Gastrocnemius medialis (tissue), 4 donors: ENCODE measurements around the gene CPLX1. TPM values are rescaled to one million over a fixed set of nuclear protein-coding genes. Genes with fewer than 3 reads are reported as not detected.

Experiments used
- ATAC-seq, 2 donors: fragments of 150-250 bp; one replicate each; pipeline ENCODE4 v1.9.1; 2016
- DNase-seq, 2 donors: peaks; one replicate each; pipeline ENCODE4 v3.0.0-alpha.2; 2019
- H3K27ac ChIP-seq, 4 donors: fragments of 200-600 bp; sonication (generic); 1 replicate in 1 of 4; 2 replicates in 3 of 4; pipeline ENCODE4 v1.5.1; 2016 to 2018; ENCODE audit warnings: mild to moderate bottlenecking in 2 of 4, moderate library complexity in 1 of 4
- H3K27me3 ChIP-seq, 3 donors: fragments of 200-600 bp; sonication (generic) in 2 of 3; 1 replicate in 1 of 3; 2 replicates in 2 of 3; pipeline versions ENCODE4 v1.5.1 to v1.6.0; 2016 to 2019; ENCODE audit warnings: mild to moderate bottlenecking in 1 of 3, moderate library complexity in 1 of 3
- H3K36me3 ChIP-seq, 2 donors: fragments of 200-600 bp; sonication (generic) in 1 of 2; one replicate each; pipeline ENCODE4 v1.5.1; 2017 to 2018
- H3K4me1 ChIP-seq, 2 donors: fragments of 200-600 bp; sonication (generic) in 1 of 2; one replicate each; pipeline ENCODE4 v1.5.1; 2016 to 2017; ENCODE audit warnings: mild to moderate bottlenecking in 2 of 2
- H3K4me3 ChIP-seq, 4 donors: fragments of 200-600 bp; sonication (generic) in 3 of 4; 1 replicate in 1 of 4; 2 replicates in 3 of 4; pipeline ENCODE4 v1.5.1; 2016 to 2019; ENCODE audit warnings: mild to moderate bottlenecking in 2 of 4
- H3K9me3 ChIP-seq, 3 donors: fragments of 200-600 bp; sonication (generic) in 2 of 3; 1 replicate in 1 of 3; 2 replicates in 2 of 3; pipeline ENCODE4 v1.5.1; 2016 to 2019
- POLR2A ChIP-seq, 2 donors: fragments of 450-650 bp; IDR thresholded peaks; one replicate each; pipeline ENCODE4 v1.6.1; 2017; ENCODE audit warnings: antibody characterized with exemption in 2 of 2, mild to moderate bottlenecking in 2 of 2, moderate library complexity in 2 of 2
- in situ Hi-C, 4 donors: fragments of 200-750 bp; cut with MboI; loops; one replicate each; pipeline versions ENCODE4 v1.15.0 to v1.8.0; 2017; ENCODE audit warnings: low sequenced_read_pairs in 4 of 4
- intact Hi-C: fragments of 100-400 bp; cut with DNase I; formaldehyde crosslinking; loops from one replicate; pipeline ENCODE4 v1.15.1; 2023; ENCODE audit warnings: low total_unique reads
- total RNA-seq, 4 donors: library from RNA; depleted of rRNA; stranded (reverse); fragments of >200 nt; gene quantifications; one replicate each; pipeline versions ENCODE4 v1.1.0 to v1.2.3, GENCODE V29; 2016
- TF ChIP-seq, protein P1 (sequence below), 5 experiments: fragments of 450-650 bp in 3 of 5; fragments of 200-600 bp in 2 of 5; sonication (generic) in 2 of 5; IDR thresholded peaks in 4 of 5; conservative IDR thresholded peaks in 1 of 5; 1 replicate in 4 of 5; 2 replicates in 1 of 5; pipeline ENCODE4 v1.5.1; 2016 to 2019; ENCODE audit warnings: antibody characterized with exemption in 5 of 5, mild to moderate bottlenecking in 3 of 5, moderate library complexity in 3 of 5

Gene CPLX1
- total RNA-seq, 4 donors from 2014 or later, result 0.91 to 1.0 TPM; not detected in 2

DNA sequence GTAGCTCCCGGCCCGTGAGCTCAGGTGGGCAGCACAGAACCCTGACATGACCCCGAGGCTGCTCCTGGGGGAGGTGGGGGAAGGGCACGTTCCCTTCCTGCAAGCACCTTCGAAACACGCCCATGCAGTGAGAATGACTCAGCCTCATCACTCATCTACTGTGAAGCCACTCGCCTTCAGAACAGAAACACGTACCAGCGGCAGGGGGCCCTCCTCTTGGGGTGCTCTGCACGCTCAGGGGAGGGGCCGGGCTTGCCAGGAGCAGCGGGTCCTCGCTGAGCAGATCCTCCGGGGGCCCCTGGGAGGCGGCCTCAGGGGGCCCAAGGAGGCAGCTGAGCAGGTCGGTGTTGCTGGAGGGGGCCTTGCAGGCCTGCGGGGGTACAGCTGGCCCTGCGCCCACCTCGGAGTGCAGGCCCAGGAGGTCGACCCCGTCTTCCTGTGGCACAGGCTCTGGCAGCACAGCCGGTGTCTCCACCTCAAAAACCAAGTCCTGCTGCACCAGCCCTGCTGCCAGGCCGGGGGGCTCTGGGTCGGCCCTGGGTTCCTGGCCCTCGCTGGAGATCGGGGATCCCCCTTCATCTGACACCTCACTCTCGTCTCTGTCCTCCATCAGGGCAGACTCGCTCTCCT lies 40.9 kb upstream of the CPLX1 start:
- no peak overlapping the region for H3K27ac ChIP-seq

DNA sequence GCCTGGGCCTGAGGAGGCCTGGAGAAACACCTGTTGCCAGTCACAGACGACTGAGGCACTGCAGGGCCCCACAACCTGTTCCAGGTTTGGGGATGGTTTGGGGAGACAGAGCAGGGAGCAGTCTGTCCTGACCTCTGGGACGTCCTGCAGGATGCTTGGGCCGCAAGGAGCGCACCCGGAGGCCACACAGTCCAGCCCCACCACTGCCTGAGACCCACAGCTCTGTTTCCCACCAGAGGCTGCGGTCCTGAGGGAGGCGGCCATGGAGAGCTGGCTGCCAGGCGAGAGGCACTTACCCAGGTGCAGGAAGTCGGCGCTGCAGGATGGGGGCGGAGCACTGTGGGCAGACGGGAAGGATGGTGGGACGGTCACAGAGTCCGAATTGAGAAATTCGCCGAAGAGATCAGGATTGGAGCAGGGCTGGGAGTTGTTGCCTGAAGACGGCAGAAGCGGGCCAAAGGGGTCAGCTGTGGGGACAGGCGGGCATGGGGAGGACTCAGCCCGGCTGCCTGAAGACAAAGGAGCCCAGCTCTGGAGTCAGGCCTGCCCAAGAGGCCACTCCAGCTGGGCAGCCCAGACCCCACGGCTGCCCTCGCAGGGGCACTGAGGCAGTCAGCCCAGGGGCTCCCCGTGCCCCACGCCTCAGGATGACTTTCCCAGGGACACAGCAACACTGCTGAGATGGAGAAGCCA lies 40.3 kb upstream of the CPLX1 start:
- no peak for DNase-seq
- Histone ChIP-seq H3K27ac (no peak overlapping the region), H3K27me3 (no peaks in the 10 kb centered on the region), H3K9me3 (no peaks in the 10 kb centered on the region), H3K36me3 (peaks cover 0 to 94% of the 10 kb centered on the region in 2 donors), H3K4me1 (no peaks in the 10 kb centered on the region), H3K4me3 (no peak overlapping the region)
- in situ Hi-C loops (no loop called here), intact Hi-C loops (no loop called here)
- TF ChIP-seq POLR2A (IDR thresholded peaks at IDR 0.05), result no peak
- TF ChIP-seq, protein P1, sequence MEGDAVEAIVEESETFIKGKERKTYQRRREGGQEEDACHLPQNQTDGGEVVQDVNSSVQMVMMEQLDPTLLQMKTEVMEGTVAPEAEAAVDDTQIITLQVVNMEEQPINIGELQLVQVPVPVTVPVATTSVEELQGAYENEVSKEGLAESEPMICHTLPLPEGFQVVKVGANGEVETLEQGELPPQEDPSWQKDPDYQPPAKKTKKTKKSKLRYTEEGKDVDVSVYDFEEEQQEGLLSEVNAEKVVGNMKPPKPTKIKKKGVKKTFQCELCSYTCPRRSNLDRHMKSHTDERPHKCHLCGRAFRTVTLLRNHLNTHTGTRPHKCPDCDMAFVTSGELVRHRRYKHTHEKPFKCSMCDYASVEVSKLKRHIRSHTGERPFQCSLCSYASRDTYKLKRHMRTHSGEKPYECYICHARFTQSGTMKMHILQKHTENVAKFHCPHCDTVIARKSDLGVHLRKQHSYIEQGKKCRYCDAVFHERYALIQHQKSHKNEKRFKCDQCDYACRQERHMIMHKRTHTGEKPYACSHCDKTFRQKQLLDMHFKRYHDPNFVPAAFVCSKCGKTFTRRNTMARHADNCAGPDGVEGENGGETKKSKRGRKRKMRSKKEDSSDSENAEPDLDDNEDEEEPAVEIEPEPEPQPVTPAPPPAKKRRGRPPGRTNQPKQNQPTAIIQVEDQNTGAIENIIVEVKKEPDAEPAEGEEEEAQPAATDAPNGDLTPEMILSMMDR (IDR thresholded peaks at IDR 0.05 in 4 of 5, conservative IDR thresholded peaks at IDR 0.05 in 1 of 5), result no peak
- ATAC-seq, result no peak

More for the DNA sequence above, 40.9 kb upstream of the CPLX1 start:
- in situ Hi-C loops (no loop called here), intact Hi-C loops (no loop called here)
- H3K4me3 ChIP-seq, result no peak overlapping the region
- H3K36me3 ChIP-seq, result peaks cover 0 to 87% of the 10 kb centered on the region in 2 donors
- H3K9me3 ChIP-seq, result no peaks in the 10 kb centered on the region
- H3K4me1 ChIP-seq, result no peaks in the 10 kb centered on the region
- ATAC-seq (no peak), DNase-seq (no peak)
- TF ChIP-seq, protein P1 (IDR thresholded peaks at IDR 0.05 in 4 of 5, conservative IDR thresholded peaks at IDR 0.05 in 1 of 5), result no peak
- TF ChIP-seq POLR2A (IDR thresholded peaks at IDR 0.05), result no peak
- H3K27me3 ChIP-seq, result no peaks in the 10 kb centered on the region

DNA sequence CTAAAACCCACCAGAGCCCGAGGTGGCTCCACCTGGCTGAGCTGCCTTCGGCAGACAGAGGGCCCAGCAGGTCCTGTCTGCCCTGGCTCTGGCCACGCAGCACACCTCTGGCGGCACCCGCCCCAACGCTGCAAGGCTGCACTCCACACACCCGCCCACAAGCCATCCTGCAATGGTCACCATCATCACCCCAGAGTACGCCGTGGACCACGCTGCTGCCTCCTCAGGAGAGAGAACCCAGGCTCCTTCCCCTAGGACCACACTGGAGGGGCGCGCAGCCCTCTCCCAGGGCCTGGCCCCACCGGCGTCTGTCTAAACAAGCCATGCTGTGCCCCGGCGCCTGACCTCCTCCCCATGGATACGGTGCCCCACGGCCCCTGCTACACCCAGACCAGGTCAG lies 39.6 kb upstream of the CPLX1 start:
- Histone ChIP-seq H3K9me3 (no peaks in the 10 kb centered on the region), H3K4me3 (no peak overlapping the region), H3K27ac (no peak overlapping the region), H3K27me3 (no peaks in the 10 kb centered on the region), H3K4me1 (no peaks in the 10 kb centered on the region), H3K36me3 (peaks cover 0 to 95% of the 10 kb centered on the region in 2 donors)
- DNase-seq, result no peak
- ATAC-seq, result no peak
- in situ Hi-C loops (no loop called here), intact Hi-C loops (no loop called here)
- TF ChIP-seq, protein P1 (IDR thresholded peaks at IDR 0.05 in 4 of 5, conservative IDR thresholded peaks at IDR 0.05 in 1 of 5), result no peak
- no peak for TF ChIP-seq POLR2A (IDR thresholded peaks at IDR 0.05)

DNA sequence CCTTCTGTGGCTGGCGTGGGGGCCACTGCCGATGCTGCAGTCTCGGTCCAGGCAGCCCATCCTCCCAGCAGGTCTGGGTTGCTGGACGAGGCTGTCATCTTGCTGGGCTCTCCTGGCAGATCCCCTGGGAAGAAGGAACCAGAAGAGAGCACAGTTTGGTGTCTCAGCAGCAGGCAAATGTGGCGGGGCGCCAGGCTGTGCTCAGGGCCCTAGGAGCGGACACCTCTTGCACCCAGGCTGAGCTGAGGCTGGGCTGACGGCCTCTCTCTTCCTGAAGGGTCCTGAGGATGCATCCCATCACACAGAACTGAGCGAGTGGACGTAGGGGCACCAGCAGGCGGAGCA lies 39.2 kb upstream of the CPLX1 start:
- no peak overlapping the region for H3K4me3 ChIP-seq
- H3K36me3 ChIP-seq, result peaks cover 0 to 95% of the 10 kb centered on the region in 2 donors
- intact Hi-C loops, result no loop called here
- H3K27me3 ChIP-seq, result no peaks in the 10 kb centered on the region
- no peaks in the 10 kb centered on the region for H3K9me3 ChIP-seq
- H3K4me1 ChIP-seq, result no peaks in the 10 kb centered on the region
- in situ Hi-C loops, result no loop called here
- DNase-seq, result no peak
- ATAC-seq, result no peak
- no peak overlapping the region for H3K27ac ChIP-seq
- TF ChIP-seq POLR2A (IDR thresholded peaks at IDR 0.05), result no peak
- TF ChIP-seq, protein P1 (IDR thresholded peaks at IDR 0.05 in 4 of 5, conservative IDR thresholded peaks at IDR 0.05 in 1 of 5), result no peak
